Endodermal cell (in vitro differentiated cells): ENCODE data around the gene SYAP1. TPM values are rescaled to one million over a fixed set of nuclear protein-coding genes. Genes with fewer than 3 reads are reported as not detected.

Experiments
- DNase-seq: peaks from one replicate; pipeline ENCODE4 v3.0.0-alpha.2; 2017
- H3K27ac ChIP-seq: 2 replicates; pipeline ENCODE4 v1.5.1; 2013; ENCODE audit warnings: mild to moderate bottlenecking, low read depth, low read length, moderate library complexity
- H3K27me3 ChIP-seq: 2 replicates; pipeline ENCODE4 v1.6.1; 2013; ENCODE audit warnings: mild to moderate bottlenecking, low read length, moderate library complexity; ENCODE audit not compliant: insufficient read depth, control insufficient read depth, poor library complexity, severe bottlenecking
- H3K36me3 ChIP-seq: 2 replicates; pipeline ENCODE4 v1.7.0; 2013; ENCODE audit warnings: mild to moderate bottlenecking, low read length, moderate library complexity; ENCODE audit not compliant: control insufficient read depth, insufficient read depth
- H3K4me1 ChIP-seq: one replicate; pipeline ENCODE4 v1.7.0; 2013; ENCODE audit warnings: low read length; ENCODE audit not compliant: control insufficient read depth, insufficient read depth
- H3K4me3 ChIP-seq: 2 replicates; pipeline ENCODE4 v1.5.1; 2013; ENCODE audit warnings: mild to moderate bottlenecking, low read length, moderate library complexity
- H3K9ac ChIP-seq: 2 replicates; pipeline ENCODE4 v1.6.1; 2013; ENCODE audit warnings: mild to moderate bottlenecking, low read length, moderate library complexity; ENCODE audit not compliant: poor library complexity, severe bottlenecking; ENCODE audit errors: extremely low read depth
- H3K9me3 ChIP-seq: 2 replicates; pipeline ENCODE4 v1.6.1; 2013; ENCODE audit warnings: mild to moderate bottlenecking, low read length, moderate library complexity; ENCODE audit not compliant: control insufficient read depth
- H3K27ac Mint-ChIP-seq: 2 replicates; pipeline ENCODE4 v1.8.0; 2020; ENCODE audit warnings: mixed read lengths
- H3K27me3 Mint-ChIP-seq: 2 replicates; pipeline ENCODE4 v1.8.0; 2021; ENCODE audit warnings: mild to moderate bottlenecking, mixed read lengths; ENCODE audit not compliant: insufficient read depth
- H3K36me3 Mint-ChIP-seq: 2 replicates; pipeline ENCODE4 v1.8.0; 2020; ENCODE audit warnings: low read depth, mixed read lengths
- H3K4me1 Mint-ChIP-seq: 2 replicates; pipeline ENCODE4 v1.8.0; 2020; ENCODE audit warnings: mixed read lengths
- H3K4me3 Mint-ChIP-seq: 2 replicates; pipeline ENCODE4 v1.8.0; 2020; ENCODE audit warnings: mild to moderate bottlenecking, moderate library complexity, mixed read lengths
- H3K9me3 Mint-ChIP-seq: 2 replicates; pipeline ENCODE4 v1.8.0; 2020; ENCODE audit warnings: mild to moderate bottlenecking, mixed read lengths
- WGBS, 2 experiments: methylation state at CpG; one replicate each; pipeline versions ENCODE4 v1.1.5 to v1.1.7; 2013; ENCODE audit warnings: missing lambda C conversion rate in 2 of 2, mixed read lengths in 1 of 2; ENCODE audit not compliant: insufficient coverage in 1 of 2, insufficient read length in 1 of 2; 5-methylcytosine and 5-hydroxymethylcytosine counted together
- total RNA-seq, 2 donors: library from RNA; stranded (reverse); fragmentation: NEBNext Ultra II Directional in 1 of 2; extraction: Animal tissue kit (Norgen Biotek cat#: 25700) in 1 of 2; gene quantifications; 2 replicates in 1 of 2; 3 replicates in 1 of 2; pipeline ENCODE4 v1.2.1, GENCODE V29; 2021
- TF ChIP-seq, protein P1 (sequence below): fragments of 200-600 bp; sonication (generic); conservative IDR thresholded peaks from 2 replicates; pipeline ENCODE4 v1.5.0; 2021; ENCODE audit warnings: antibody characterized with exemption, mild to moderate bottlenecking

SYAP1 gene
- total RNA-seq, 2 donors from 2014 or later = 22.4 to 40.6 TPM

- H3K9me3 Mint-ChIP-seq = no peaks in the 10 kb centered on the region
- Histone ChIP-seq H3K4me1 (no peaks in the 10 kb centered on the region), H3K4me3 (no peak overlapping the region), H3K27me3 (no peaks in the 10 kb centered on the region), H3K27ac (no peak overlapping the region), H3K9me3 (no peaks in the 10 kb centered on the region), H3K9ac (no peak overlapping the region), H3K36me3 (peaks cover 9% of the 10 kb centered on the region)
- WGBS, 2 experiments = 100% methylated on average over 4 of the region's 4 CpGs; no CpG with 5 or more reads in 1 of the 2 experiments
- no peak overlapping the region for H3K4me3 Mint-ChIP-seq
- no peak for DNase-seq
- H3K4me1 Mint-ChIP-seq = no peaks in the 10 kb centered on the region
- no peaks in the 10 kb centered on the region for H3K27me3 Mint-ChIP-seq
- no peak overlapping the region for H3K27ac Mint-ChIP-seq
- TF ChIP-seq, protein P1, sequence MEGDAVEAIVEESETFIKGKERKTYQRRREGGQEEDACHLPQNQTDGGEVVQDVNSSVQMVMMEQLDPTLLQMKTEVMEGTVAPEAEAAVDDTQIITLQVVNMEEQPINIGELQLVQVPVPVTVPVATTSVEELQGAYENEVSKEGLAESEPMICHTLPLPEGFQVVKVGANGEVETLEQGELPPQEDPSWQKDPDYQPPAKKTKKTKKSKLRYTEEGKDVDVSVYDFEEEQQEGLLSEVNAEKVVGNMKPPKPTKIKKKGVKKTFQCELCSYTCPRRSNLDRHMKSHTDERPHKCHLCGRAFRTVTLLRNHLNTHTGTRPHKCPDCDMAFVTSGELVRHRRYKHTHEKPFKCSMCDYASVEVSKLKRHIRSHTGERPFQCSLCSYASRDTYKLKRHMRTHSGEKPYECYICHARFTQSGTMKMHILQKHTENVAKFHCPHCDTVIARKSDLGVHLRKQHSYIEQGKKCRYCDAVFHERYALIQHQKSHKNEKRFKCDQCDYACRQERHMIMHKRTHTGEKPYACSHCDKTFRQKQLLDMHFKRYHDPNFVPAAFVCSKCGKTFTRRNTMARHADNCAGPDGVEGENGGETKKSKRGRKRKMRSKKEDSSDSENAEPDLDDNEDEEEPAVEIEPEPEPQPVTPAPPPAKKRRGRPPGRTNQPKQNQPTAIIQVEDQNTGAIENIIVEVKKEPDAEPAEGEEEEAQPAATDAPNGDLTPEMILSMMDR = no peak
- peaks cover 45% of the 10 kb centered on the region for H3K36me3 Mint-ChIP-seq
Observed at GRCh38 chrX:16797841-16798240, 78.4 kb downstream of the SYAP1 start.

GRCh38 chrX:16804923-16805464 lies 85.6 kb downstream of the SYAP1 start:
- Histone ChIP-seq H3K27ac (no peak overlapping the region), H3K9ac (no peak overlapping the region), H3K4me1 (no peaks in the 10 kb centered on the region), H3K9me3 (no peaks in the 10 kb centered on the region), H3K27me3 (no peaks in the 10 kb centered on the region), H3K4me3 (no peak overlapping the region), H3K36me3 (no peaks in the 10 kb centered on the region)
- TF ChIP-seq, protein P1 = no peak
- DNase-seq = no peak
- WGBS, 2 experiments = 86 to 100% methylated on average over 1 to 7 of the region's 8 CpGs
- no peak overlapping the region for H3K4me3 Mint-ChIP-seq
- H3K27ac Mint-ChIP-seq = peak overlapping the region; percentile 75
- peaks cover 29% of the 10 kb centered on the region for H3K36me3 Mint-ChIP-seq
- H3K4me1 Mint-ChIP-seq = peaks cover 20% of the 10 kb centered on the region
- no peaks in the 10 kb centered on the region for H3K9me3 Mint-ChIP-seq
- H3K27me3 Mint-ChIP-seq = no peaks in the 10 kb centered on the region

GRCh38 chrX:16807548-16807947 lies 88.1 kb downstream of the SYAP1 start:
- Mint-ChIP-seq H3K9me3 (no peaks in the 10 kb centered on the region), H3K36me3 (peaks cover 18% of the 10 kb centered on the region), H3K4me3 (no peak overlapping the region), H3K4me1 (peaks cover 20% of the 10 kb centered on the region), H3K27ac (peak overlapping the region; percentile 67), H3K27me3 (no peaks in the 10 kb centered on the region)
- peak; percentile 61 for DNase-seq
- no peaks in the 10 kb centered on the region for H3K36me3 ChIP-seq
- no peak overlapping the region for H3K9ac ChIP-seq
- TF ChIP-seq, protein P1 = peak; percentile 60
- H3K4me1 ChIP-seq = no peaks in the 10 kb centered on the region
- H3K4me3 ChIP-seq = no peak overlapping the region
- no peaks in the 10 kb centered on the region for H3K27me3 ChIP-seq
- no peaks in the 10 kb centered on the region for H3K9me3 ChIP-seq
- no peak overlapping the region for H3K27ac ChIP-seq
